HEK293 (cell line): ENCODE results near the gene HES3.

Experiments used
- CTCF ChIA-PET: fragments of 350-600 bp; formaldehyde crosslinking; extraction: SDS; loops from one replicate; lab custom pipeline; 2021; ENCODE audit warnings: antibody characterized with exemption; lab: Yijun Ruan, JAX
- POLR2A ChIA-PET: fragments of 300-600 bp; formaldehyde crosslinking; extraction: SDS; loops from one replicate; lab custom pipeline; 2020; ENCODE audit warnings: antibody characterized with exemption, inconsistent platforms; lab: Yijun Ruan, JAX
- H3K27ac ChIP-seq: fragments of 200-500 bp; sonication (Bioruptor generic); 2 replicates; pipeline ENCODE4 v1.5.1; 2014; ENCODE audit warnings: low read depth, low read length, control low read depth, inconsistent platforms; ENCODE audit errors: extremely low read depth
- H3K36me3 ChIP-seq, 2 experiments: fragments of 200-500 bp in 1 of 2; sonication (Bioruptor generic) in 1 of 2; 1 replicate in 1 of 2; 2 replicates in 1 of 2; pipeline ENCODE4 v1.5.1; 2014 to 2017; ENCODE audit warnings: inconsistent platforms in 2 of 2, low read length in 2 of 2; ENCODE audit not compliant: control insufficient read depth in 2 of 2, insufficient read depth in 1 of 2
- H3K4me1 ChIP-seq: fragments of 200-500 bp; sonication (Bioruptor generic); 2 replicates; pipeline ENCODE4 v1.5.1; 2014; ENCODE audit warnings: mild to moderate bottlenecking, low read length, inconsistent platforms; ENCODE audit not compliant: control insufficient read depth, insufficient read depth
- H3K4me3 ChIP-seq: 2 replicates; pipeline ENCODE4 v1.5.1; 2011; ENCODE audit warnings: low read depth, mild to moderate bottlenecking, control low read depth, low read length, moderate library complexity
- H3K9me3 ChIP-seq: fragments of 200-500 bp; sonication (Bioruptor generic); 2 replicates; pipeline ENCODE4 v1.5.1; 2014; ENCODE audit warnings: low read depth, low read length, inconsistent platforms; ENCODE audit not compliant: control insufficient read depth, insufficient read depth
- EGR2 ChIP-seq: fragments of 450-650 bp; formaldehyde crosslinking; IDR thresholded peaks from 2 replicates; pipeline ENCODE4 v1.5.1; 2016; ENCODE audit warnings: low read depth, missing biosample characterization, missing genetic modification characterization
- FEZF1 ChIP-seq: fragments of 450-650 bp; formaldehyde crosslinking; IDR thresholded peaks from 2 replicates; pipeline ENCODE4 v1.5.1; 2016; ENCODE audit warnings: missing biosample characterization, missing genetic modification characterization
- GLIS1 ChIP-seq: fragments of 450-650 bp; formaldehyde crosslinking; IDR thresholded peaks from 2 replicates; pipeline ENCODE4 v1.5.1; 2016; ENCODE audit warnings: missing biosample characterization, missing genetic modification characterization
- KLF1 ChIP-seq: fragments of 450-650 bp; formaldehyde crosslinking; IDR thresholded peaks from 2 replicates; pipeline ENCODE4 v1.5.1; 2016; ENCODE audit warnings: missing biosample characterization, missing genetic modification characterization
- OSR2 ChIP-seq: fragments of 450-650 bp; formaldehyde crosslinking; IDR thresholded peaks from 2 replicates; pipeline ENCODE4 v1.5.1; 2016; ENCODE audit warnings: missing biosample characterization, missing genetic modification characterization
- SCRT1 ChIP-seq: fragments of 450-650 bp; formaldehyde crosslinking; IDR thresholded peaks from 2 replicates; pipeline ENCODE4 v1.5.1; 2016; ENCODE audit warnings: missing biosample characterization, missing genetic modification characterization, borderline replicate concordance
- SCRT2 ChIP-seq: fragments of 450-650 bp; formaldehyde crosslinking; IDR thresholded peaks from 2 replicates; pipeline ENCODE4 v1.5.1; 2016; ENCODE audit warnings: missing biosample characterization, missing genetic modification characterization
- SP2 ChIP-seq: fragments of 450-650 bp; formaldehyde crosslinking; IDR thresholded peaks from 2 replicates; pipeline ENCODE4 v1.5.1; 2016; ENCODE audit warnings: missing biosample characterization, missing genetic modification characterization
- SP3 ChIP-seq: fragments of 450-650 bp; formaldehyde crosslinking; IDR thresholded peaks from 2 replicates; pipeline ENCODE4 v1.5.1; 2016; ENCODE audit warnings: missing biosample characterization, missing genetic modification characterization
- SP7 ChIP-seq: fragments of 450-650 bp; formaldehyde crosslinking; IDR thresholded peaks from 2 replicates; pipeline ENCODE4 v1.5.1; 2016; ENCODE audit warnings: missing biosample characterization, missing genetic modification characterization
- TCF7L2 ChIP-seq: IDR thresholded peaks from 2 replicates; pipeline ENCODE4 v1.6.1; 2011; ENCODE audit warnings: low read depth, mild to moderate bottlenecking, inconsistent platforms, low read length, moderate library complexity, borderline replicate concordance
- YY1 ChIP-seq: fragments of 450-650 bp; formaldehyde crosslinking; IDR thresholded peaks from 2 replicates; pipeline ENCODE4 v1.5.1; 2018; ENCODE audit warnings: missing biosample characterization, missing genetic modification characterization
- ZEB2 ChIP-seq: fragments of 450-650 bp; formaldehyde crosslinking; IDR thresholded peaks from 2 replicates; pipeline ENCODE4 v1.5.1; 2016; ENCODE audit warnings: missing biosample characterization, missing genetic modification characterization
- ZFHX2 ChIP-seq: fragments of 450-650 bp; formaldehyde crosslinking; conservative IDR thresholded peaks from 2 replicates; pipeline ENCODE4 v1.5.1; 2016; ENCODE audit warnings: missing biosample characterization, missing genetic modification characterization
- ZIC2 ChIP-seq: fragments of 450-650 bp; formaldehyde crosslinking; IDR thresholded peaks from 2 replicates; pipeline ENCODE4 v1.5.1; 2016; ENCODE audit warnings: missing biosample characterization, missing genetic modification characterization
- ZNF112 ChIP-seq: fragments of 450-650 bp; formaldehyde crosslinking; IDR thresholded peaks from 2 replicates; pipeline ENCODE4 v1.5.0; 2017; ENCODE audit warnings: missing biosample characterization, missing genetic modification characterization
- ZNF114 ChIP-seq: fragments of 450-650 bp; formaldehyde crosslinking; IDR thresholded peaks from 2 replicates; pipeline ENCODE4 v1.5.0; 2017; ENCODE audit warnings: missing biosample characterization, missing genetic modification characterization
- ZNF174 ChIP-seq: fragments of 450-650 bp; formaldehyde crosslinking; IDR thresholded peaks from 2 replicates; pipeline ENCODE4 v1.5.0; 2017; ENCODE audit warnings: missing biosample characterization, mild to moderate bottlenecking, missing genetic modification characterization
- ZNF223 ChIP-seq: fragments of 450-650 bp; formaldehyde crosslinking; IDR thresholded peaks from 2 replicates; pipeline ENCODE4 v1.5.1; 2016; ENCODE audit warnings: missing biosample characterization, missing genetic modification characterization
- ZNF248 ChIP-seq: fragments of 450-650 bp; formaldehyde crosslinking; IDR thresholded peaks from 2 replicates; pipeline ENCODE4 v1.5.1; 2017; ENCODE audit warnings: missing biosample characterization, missing genetic modification characterization
- ZNF335 ChIP-seq: fragments of 450-650 bp; formaldehyde crosslinking; conservative IDR thresholded peaks from 2 replicates; pipeline ENCODE4 v1.5.1; 2016; ENCODE audit warnings: missing biosample characterization, missing genetic modification characterization
- ZNF341 ChIP-seq: fragments of 450-650 bp; formaldehyde crosslinking; IDR thresholded peaks from 2 replicates; pipeline ENCODE4; 2016; ENCODE audit warnings: low read depth, missing biosample characterization, missing genetic modification characterization
- ZNF398 ChIP-seq: fragments of 450-650 bp; formaldehyde crosslinking; IDR thresholded peaks from 2 replicates; pipeline ENCODE4 v1.5.1; 2017; ENCODE audit warnings: missing biosample characterization, missing genetic modification characterization
- ZNF423 ChIP-seq: fragments of 450-650 bp; formaldehyde crosslinking; IDR thresholded peaks from 2 replicates; pipeline ENCODE4 v1.5.1; 2016; ENCODE audit warnings: missing biosample characterization, missing genetic modification characterization
- ZNF48 ChIP-seq: fragments of 450-650 bp; formaldehyde crosslinking; IDR thresholded peaks from 2 replicates; pipeline ENCODE4 v1.5.1; 2016; ENCODE audit warnings: missing biosample characterization, missing genetic modification characterization
- ZNF558 ChIP-seq: fragments of 450-650 bp; formaldehyde crosslinking; IDR thresholded peaks from 2 replicates; pipeline ENCODE4 v1.5.1; 2016; ENCODE audit warnings: missing biosample characterization, missing genetic modification characterization
- ZNF670 ChIP-seq: fragments of 450-650 bp; formaldehyde crosslinking; IDR thresholded peaks from 2 replicates; pipeline ENCODE4 v1.5.1; 2016; ENCODE audit warnings: missing biosample characterization, missing genetic modification characterization, low read depth
- ZNF792 ChIP-seq: fragments of 450-650 bp; formaldehyde crosslinking; IDR thresholded peaks from 2 replicates; pipeline ENCODE4 v1.5.1; 2016; ENCODE audit warnings: missing biosample characterization, missing genetic modification characterization
- TF ChIP-seq, protein P1 (sequence below): fragments of 450-650 bp; formaldehyde crosslinking; IDR thresholded peaks from 2 replicates; pipeline ENCODE4 v1.5.1; 2016; ENCODE audit warnings: missing biosample characterization, missing genetic modification characterization

The HES3 gene

DNA sequence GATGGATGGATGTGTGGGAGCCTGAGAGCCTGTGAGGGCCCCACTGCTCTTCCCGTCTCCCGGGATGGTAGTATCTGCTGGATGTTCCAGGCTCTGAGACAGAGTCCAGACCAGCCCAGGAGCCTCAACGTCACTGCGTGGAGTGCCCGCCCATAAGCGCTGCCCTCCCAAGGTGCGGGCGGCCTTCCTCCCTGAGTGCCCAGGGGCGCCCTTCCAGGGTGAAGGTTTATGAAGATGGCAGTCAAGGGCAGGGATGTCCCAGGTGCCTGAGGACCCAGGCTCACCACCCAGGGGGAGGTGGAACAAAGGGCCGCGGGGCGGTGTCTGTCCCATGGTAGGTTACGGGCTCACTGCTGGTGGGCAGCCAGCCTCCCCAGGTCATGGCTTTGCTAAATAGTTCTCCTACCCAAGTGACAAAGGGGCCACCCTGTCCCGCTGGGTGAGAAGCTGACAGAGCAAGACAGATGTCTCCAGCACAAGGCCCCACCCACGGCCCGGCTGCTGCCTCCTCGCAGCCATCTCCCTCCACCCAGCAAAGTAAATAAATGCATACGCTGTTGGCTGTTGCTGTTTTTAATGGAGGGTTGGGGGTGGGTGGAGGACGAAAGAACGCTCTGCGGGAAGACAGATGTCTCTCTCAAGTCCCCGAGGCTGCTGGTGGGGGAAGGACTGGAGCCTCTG is 25.9 kb downstream of the HES3 start:
- CTCF ChIA-PET = interaction anchor here (2.1 kb wide), 1 partner anchor 23 kb away, joined by 8 read pairs; no protein-coding TSS in a partner anchor
- Histone ChIP-seq H3K36me3 (peaks cover 0 to 14% of the 10 kb centered on the region in 2 experiments; a peak in 1 of 3 replicates), H3K27ac (no peak overlapping the region; the same call in 1 of the 2 replicates), H3K4me3 (no peak overlapping the region), H3K4me1 (peaks cover 36% of the 10 kb centered on the region), H3K9me3 (no peaks in the 10 kb centered on the region)
- peak; percentile 79 for TF ChIP-seq SCRT2 (tag by site-specific recombination)
- TF ChIP-seq TCF7L2 = no peak
- peak; percentile 63 for TF ChIP-seq ZNF423 (tag by site-specific recombination)
- TF ChIP-seq ZNF248 (tag by site-specific recombination) = no peak
- TF ChIP-seq, protein P1, sequence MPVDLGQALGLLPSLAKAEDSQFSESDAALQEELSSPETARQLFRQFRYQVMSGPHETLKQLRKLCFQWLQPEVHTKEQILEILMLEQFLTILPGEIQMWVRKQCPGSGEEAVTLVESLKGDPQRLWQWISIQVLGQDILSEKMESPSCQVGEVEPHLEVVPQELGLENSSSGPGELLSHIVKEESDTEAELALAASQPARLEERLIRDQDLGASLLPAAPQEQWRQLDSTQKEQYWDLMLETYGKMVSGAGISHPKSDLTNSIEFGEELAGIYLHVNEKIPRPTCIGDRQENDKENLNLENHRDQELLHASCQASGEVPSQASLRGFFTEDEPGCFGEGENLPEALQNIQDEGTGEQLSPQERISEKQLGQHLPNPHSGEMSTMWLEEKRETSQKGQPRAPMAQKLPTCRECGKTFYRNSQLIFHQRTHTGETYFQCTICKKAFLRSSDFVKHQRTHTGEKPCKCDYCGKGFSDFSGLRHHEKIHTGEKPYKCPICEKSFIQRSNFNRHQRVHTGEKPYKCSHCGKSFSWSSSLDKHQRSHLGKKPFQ (tag by site-specific recombination) = 0 out of 2 replicates have a peak, but pooled peaks have one; percentile 21
- TF ChIP-seq KLF1 = peak; percentile 99
- no peak for TF ChIP-seq ZNF558 (tag by site-specific recombination)
- TF ChIP-seq SP7 (tag by site-specific recombination) = peak; percentile 74
- peak; percentile 98 for TF ChIP-seq ZFHX2
- no peak for TF ChIP-seq ZNF48 (tag by site-specific recombination)
- peak; percentile 98 for TF ChIP-seq EGR2 (tag by site-specific recombination)
- 0 out of 2 replicates have a peak, but pooled peaks have one; percentile 36 for TF ChIP-seq ZEB2
- no peak for TF ChIP-seq YY1 (tag by site-specific recombination)
- TF ChIP-seq ZNF670 = no peak
- peak; percentile 67 for TF ChIP-seq FEZF1 (tag by site-specific recombination)
- no peak for TF ChIP-seq ZNF792 (tag by site-specific recombination)
- no peak for TF ChIP-seq ZNF112
- TF ChIP-seq ZNF398 = peak; percentile 33; the same call in 1 of the 2 replicates
- no peak for TF ChIP-seq ZNF174 (tag by site-specific recombination)
- peak; percentile 95 for TF ChIP-seq ZNF341 (tag by site-specific recombination)
- peak; percentile 89 for TF ChIP-seq GLIS1
- TF ChIP-seq OSR2 (tag by site-specific recombination) = peak; percentile 9; the same call in 1 of the 2 replicates
- TF ChIP-seq ZIC2 (tag by site-specific recombination) = peak; percentile 96
- no peak for TF ChIP-seq SP3
- TF ChIP-seq SP2 = peak; percentile 33
- no peak for TF ChIP-seq ZNF114 (tag by site-specific recombination)
- POLR2A ChIA-PET = no interaction called here

- ChIA-PET POLR2A (no interaction called here), CTCF (interaction anchor here (0.6 to 2.1 kb wide), 2 partner anchors 24 to 87 kb away, joined by 3 to 8 read pairs; no protein-coding TSS in a partner anchor)
- peaks cover 36% of the 10 kb centered on the region for H3K4me1 ChIP-seq
- H3K4me3 ChIP-seq = no peak overlapping the region
- H3K36me3 ChIP-seq = peaks cover 0 to 14% of the 10 kb centered on the region in 2 experiments; a peak in 1 of 3 replicates
- no peak overlapping the region; the same call in 1 of the 2 replicates for H3K27ac ChIP-seq
- no peak for TF ChIP-seq ZNF223
- 0 out of 2 replicates have a peak, but pooled peaks have one; percentile 39 for TF ChIP-seq SCRT1 (tag by site-specific recombination)
- peak; percentile 18; the same call in 1 of the 2 replicates for TF ChIP-seq ZNF335
- no peaks in the 10 kb centered on the region for H3K9me3 ChIP-seq
Observed at GRCh38 chr1:6270401-6270800, 26.4 kb downstream of the HES3 start.
